Neural cell (in vitro differentiated cells): ENCODE results near the gene ANKLE1.

Source experiments
- CTCF ChIP-seq: fragments of 450-650 bp; IDR thresholded peaks from 2 replicates; pipeline ENCODE4 v1.5.1; 2014; ENCODE audit warnings: antibody characterized with exemption, mild to moderate bottlenecking, moderate library complexity; ENCODE audit not compliant: poor library complexity, severe bottlenecking
- EZH2 ChIP-seq: fragments of 200-600, 300-800 bp; shearing (Covaris generic), sonication (generic); IDR thresholded peaks from 2 replicates; pipeline ENCODE4 v1.6.1; 2014; ENCODE audit warnings: antibody characterized with exemption, low read length, borderline replicate concordance, mild to moderate bottlenecking; ENCODE audit not compliant: insufficient read depth, poor library complexity, severe bottlenecking
- MXI1 ChIP-seq: fragments of 450-650 bp; conservative IDR thresholded peaks from 2 replicates; pipeline ENCODE4 v1.6.1; 2014; ENCODE audit warnings: antibody characterized with exemption, mild to moderate bottlenecking; ENCODE audit not compliant: poor library complexity, severe bottlenecking
- POLR2AphosphoS5 ChIP-seq: IDR thresholded peaks from 2 replicates; pipeline ENCODE4 v1.6.1; 2012

- TF ChIP-seq CTCF (no peak), POLR2AphosphoS5 (no peak), MXI1 (no peak), EZH2 (no peak)
Observed at GRCh38 chr19:17293605-17294004, 11.9 kb downstream of the ANKLE1 start.
